NCI-H1930 (cell line): ENCODE results near the gene SERPINF2.
"Not testable (repeated sequence)": the region's sequence is repeated elsewhere in the genome, so short reads cannot be mapped to it uniquely, and the experiment has no call there.

ENCODE experiments used
- DNase-seq, 2 experiments: peaks; one replicate each; lab custom pipeline; 2025; lab: John Stamatoyannopoulos, UW

The SERPINF2 gene

DNA sequence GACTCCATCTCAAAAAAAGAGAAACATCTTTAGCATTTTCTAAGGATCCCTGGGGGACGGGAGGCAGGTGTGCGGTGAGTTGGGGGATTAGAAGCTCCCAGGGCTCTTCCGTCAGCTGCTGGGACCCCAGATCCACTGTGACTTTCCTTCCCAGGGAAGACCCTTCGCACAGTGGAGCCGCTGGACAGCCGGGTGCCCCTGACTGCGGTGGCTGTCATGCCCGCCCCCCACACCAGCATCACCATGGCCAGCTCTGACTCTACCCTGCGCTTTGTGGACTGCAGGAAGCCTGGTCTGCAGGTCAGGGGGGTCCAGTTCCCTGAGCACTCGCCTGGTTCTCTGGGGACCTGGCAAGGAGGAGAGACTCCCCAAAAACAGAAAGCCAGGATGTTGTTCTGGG is 7.3 kb upstream of the SERPINF2 start:
- no peak for DNase-seq

DNA sequence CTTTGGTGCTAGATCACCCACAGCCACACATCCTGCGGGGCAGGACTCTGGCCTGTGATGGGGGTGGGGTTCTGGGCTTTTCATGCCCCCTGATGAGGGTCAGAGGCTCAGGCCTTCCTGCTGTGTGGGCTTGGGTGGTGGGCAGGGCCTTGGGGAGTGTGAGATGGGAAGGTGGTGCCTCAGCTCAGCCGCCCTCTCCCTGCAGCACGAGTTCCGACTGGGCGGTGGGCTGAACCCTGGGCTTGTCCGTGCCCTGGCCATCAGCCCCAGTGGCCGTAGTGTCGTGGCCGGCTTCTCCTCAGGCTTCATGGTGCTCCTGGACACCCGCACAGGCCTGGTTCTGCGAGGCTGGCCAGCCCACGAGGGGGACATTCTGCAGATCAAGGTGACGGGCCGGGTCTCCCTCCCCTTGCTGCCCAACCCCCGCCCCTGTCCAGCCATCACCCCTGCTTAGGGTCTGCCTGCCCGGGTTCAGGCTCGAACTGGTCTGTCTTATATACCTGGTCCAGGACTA is 6.8 kb upstream of the SERPINF2 start:
- DNase-seq, result no peak

DNA sequence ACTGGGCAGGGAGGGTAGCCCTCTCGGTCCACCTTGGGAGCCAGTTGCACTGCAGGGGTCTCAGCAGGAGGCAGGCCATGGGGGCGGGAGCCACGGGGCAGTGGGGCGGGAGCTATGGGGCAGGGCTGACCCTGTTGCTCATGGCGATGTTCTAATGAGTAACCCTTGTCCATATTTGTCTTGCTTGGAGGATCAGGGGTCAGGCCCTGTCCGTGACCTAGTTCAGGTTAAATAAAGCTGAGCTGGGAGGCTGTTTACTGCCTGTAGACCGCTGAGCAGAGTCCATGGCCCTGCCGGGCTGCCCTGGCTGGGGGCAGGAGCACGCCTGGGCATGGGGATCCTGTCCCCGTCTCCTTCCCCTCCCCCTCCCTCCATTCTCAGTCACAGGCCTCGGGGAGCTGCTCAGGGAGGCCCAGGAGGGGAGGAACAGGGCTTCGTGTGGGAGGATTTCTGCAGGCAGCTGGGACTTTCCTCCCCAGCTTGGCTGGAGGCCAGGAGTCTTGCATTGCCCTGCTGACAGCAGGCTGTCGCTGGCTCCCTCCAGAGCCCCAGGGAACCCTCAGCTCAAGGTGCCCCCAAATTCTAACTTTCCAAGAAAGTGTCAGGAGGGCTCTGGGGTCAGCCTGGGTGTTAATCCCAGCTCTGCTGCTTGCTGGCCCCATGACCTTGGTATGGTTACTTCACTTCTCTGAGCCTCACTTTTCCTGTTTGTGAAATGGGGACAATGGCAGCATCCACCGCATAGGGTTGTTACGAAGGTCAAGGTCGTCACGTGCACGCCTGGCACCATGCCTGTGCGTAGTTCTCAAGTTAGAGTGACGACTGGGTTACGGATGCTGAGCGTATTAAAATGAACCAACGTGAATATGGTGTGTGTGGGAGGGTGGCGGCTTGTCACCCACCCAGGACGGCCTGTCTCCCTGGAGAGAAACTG is 6.1 kb upstream of the SERPINF2 start:
- no peak for DNase-seq

DNA sequence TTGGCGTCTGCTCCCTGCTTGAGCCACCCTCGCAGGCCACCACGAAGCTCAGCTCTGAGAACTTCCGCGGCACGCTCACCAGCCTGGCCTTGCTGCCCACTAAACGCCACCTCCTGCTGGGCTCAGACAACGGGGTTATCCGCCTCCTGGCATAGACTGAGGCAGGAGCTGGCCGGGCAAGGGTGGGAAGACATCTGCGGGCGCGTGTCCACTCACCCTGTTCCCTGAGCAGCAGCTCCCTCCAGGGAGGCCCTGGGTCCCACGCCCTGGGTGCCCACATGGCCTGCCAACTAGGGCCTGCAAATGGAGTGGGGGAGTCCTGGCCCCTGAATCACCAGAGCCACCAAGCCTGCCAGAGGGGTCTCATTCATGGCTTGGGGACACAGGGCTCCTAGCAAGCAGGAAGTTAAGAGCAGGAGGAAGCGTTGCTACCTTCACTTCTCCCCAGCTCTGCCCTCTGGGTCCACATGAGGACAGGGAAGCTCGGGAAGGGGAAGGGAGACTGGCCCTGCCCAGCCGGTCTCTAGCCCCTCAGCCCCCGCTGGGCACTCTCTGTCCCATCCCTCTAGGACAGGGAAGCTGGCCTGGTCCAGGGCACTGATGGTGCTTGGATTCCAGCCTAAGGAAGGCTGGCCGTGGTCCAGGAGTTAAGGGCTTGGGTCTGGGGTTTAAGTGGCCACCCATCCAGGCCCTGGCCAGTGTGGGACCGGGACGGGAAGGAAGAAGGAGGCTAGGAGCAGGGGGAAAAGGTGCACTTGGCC is 5.0 kb upstream of the SERPINF2 start:
- no peak for DNase-seq

DNA sequence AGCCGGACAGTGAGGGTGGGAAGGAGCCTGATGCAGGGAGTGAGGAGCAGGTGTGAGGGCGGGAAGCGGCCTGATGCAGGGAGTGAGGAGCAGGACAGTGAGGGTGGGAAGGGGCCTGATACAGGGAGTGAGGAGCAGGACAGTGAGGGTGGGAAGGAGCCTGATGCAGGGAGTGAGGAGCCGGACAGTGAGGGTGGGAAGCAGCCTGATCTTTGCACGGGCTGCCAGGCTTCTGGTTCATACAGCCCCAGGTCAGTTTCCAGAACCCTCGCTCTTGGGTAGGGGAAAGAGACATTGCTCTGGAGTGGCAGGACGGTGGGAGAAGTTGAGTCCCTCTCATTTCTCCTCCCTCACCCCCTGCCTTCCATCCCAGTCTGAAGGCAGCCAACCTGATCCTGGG is 772 bp upstream of the SERPINF2 start:
- DNase-seq, result not testable (repeated sequence)

DNA sequence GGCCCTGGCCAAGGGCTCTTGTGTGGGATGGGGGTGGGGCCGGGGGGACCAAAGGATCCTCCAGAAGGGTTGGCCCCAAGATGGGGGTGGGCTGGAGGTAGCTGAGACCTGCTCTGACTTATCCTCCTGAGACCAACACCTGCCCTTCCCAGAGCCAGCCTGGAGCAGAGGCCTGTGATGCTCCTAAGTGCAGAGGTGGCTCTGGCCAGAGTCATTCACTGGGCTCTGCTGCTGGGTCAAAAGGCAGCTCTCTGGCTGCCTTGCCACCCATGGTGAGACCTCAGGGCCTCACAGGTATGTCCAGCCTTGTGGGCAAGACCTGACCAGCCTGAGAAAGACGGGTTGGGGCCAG is 393 bp downstream of the SERPINF2 start:
- DNase-seq, result no peak

DNA sequence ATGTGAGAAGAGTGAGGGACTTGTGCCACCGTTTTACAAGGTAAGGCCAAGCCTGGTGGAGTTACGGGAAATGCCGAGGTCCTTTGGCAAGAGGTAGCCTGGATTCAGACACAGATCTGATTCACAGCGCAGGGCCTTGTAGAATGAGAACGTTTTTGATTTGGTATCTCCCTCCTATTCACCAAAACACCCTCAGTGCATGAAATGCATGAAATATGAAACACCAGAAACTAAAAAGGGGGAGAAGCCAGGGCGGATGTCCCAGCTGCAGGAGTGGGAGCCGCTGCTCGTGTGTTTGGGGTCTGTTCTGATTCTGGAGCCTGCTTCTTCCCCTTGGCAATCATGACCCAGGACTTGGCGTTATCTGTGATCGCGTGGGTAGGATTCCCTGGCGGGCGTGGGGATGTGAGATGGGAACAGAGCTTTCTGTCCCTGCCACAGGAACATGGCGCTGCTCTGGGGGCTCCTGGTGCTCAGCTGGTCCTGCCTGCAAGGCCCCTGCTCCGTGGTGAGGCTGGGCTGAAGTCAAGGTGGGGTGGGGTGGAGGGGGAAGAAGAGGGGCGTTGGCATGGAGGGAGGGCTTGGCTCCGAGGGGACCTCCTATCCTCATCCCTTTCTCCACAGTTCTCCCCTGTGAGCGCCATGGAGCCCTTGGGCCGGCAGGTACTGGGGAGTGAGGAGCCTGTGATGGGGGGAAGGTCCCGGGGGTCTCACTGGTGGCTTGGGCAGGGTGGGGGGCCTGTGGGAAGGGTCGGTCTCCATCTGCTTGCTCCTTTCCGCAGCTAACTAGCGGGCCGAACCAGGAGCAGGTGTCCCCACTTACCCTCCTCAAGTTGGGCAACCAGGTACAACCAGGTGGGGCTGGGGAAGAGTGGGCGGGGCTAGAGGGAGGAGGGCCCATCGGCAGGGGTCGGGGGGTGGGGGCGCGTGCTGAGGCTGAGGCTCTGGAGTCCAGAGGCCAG is 2.2 kb downstream of the SERPINF2 start:
- DNase-seq, result no peak

DNA sequence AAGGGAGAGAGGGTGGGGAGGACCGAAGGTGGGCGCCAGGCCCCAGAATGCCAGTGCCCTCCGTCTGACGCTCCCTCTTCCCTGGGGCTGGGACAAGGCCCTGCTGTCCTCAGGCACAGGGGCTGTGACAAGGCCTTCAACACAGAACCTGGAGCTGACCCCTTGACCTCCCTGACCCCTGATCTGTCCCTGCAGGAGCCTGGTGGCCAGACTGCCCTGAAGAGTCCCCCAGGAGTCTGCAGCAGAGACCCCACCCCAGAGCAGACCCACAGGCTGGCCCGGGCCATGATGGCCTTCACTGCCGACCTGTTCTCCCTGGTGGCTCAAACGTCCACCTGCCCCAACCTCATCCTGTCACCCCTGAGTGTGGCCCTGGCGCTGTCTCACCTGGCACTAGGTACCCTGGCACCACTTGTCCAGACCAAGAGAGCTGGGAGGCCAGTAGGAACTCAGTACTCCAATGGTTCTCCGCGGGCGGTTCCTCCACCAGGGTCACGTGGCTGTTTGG is 2.9 kb downstream of the SERPINF2 start:
- no peak for DNase-seq

DNA sequence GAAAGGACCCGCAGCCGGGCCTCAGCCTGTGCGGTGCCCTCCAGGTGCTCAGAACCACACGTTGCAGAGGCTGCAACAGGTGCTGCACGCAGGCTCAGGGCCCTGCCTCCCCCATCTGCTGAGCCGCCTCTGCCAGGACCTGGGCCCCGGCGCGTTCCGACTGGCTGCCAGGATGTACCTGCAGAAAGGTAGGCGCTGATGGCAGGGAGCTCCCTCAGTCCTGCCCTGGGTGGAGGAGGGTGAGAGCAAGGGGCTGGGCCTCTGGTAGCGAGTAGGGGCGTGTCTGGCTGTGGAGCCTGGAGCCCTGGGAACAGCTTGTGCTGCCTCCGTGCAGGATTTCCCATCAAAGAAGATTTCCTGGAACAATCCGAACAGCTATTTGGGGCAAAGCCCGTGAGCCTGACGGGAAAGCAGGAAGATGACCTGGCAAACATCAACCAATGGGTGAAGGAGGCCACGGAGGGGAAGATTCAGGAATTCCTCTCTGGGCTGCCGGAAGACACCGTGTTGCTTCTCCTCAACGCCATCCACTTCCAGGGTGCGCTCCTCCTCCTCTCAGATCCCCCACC is 4.4 kb downstream of the SERPINF2 start:
- no peak for DNase-seq

DNA sequence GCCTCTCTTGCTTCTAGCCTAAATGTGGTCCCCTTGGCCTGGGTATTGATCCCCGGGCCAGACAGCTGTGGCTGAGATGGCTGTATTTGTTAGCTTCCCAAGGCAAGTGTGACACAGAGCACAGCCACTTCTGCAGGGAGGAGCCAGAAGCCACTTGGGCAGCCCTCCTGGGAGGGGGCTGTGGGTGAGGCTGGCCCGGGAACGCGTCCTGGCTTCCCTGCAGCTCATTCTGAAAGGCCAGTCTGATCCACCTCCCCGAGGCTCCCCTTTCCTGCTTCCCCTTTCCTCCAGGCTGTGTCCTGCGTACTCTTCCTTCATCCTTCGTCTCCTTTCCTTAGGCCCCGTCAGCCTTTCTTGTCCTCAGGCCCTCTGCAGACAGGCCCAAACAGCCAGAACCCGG is 8.0 kb downstream of the SERPINF2 start:
- no peak for DNase-seq

DNA sequence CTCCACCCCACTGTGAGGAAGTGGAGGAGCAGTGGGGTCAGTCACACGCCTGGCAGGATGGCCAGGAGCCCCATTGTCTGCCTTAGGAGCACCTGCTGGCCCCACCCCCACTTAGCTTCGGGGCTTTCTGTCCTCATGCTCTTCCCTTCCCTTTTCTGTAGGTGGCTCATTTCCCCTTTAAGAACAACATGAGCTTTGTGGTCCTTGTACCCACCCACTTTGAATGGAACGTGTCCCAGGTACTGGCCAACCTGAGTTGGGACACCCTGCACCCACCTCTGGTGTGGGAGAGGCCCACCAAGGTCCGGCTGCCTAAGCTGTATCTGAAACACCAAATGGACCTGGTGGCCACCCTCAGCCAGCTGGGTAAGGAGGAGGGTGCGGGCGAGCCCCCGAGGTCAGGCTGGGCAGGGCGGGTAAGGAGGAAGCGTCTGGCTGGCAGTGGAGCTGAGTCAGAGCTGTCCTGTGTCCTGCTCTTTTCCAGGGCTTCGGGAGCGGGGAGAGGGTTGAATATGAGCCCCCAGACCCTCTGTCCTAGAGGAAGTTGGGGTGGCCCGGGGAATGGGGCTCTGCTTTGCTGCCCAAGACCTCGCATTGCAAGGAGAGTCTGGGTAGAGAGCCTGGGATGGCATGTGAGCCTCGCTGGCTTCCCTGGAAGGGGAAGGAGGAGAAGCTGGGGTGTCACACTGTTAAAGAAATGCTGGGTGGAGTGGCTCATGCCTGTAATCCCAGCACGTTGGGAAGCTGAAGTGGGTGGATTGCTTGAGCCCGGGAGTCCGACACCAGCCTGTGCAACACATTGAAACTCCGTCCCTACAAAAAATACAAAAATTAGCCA is 10.0 kb downstream of the SERPINF2 start:
- DNase-seq, result no peak

DNA sequence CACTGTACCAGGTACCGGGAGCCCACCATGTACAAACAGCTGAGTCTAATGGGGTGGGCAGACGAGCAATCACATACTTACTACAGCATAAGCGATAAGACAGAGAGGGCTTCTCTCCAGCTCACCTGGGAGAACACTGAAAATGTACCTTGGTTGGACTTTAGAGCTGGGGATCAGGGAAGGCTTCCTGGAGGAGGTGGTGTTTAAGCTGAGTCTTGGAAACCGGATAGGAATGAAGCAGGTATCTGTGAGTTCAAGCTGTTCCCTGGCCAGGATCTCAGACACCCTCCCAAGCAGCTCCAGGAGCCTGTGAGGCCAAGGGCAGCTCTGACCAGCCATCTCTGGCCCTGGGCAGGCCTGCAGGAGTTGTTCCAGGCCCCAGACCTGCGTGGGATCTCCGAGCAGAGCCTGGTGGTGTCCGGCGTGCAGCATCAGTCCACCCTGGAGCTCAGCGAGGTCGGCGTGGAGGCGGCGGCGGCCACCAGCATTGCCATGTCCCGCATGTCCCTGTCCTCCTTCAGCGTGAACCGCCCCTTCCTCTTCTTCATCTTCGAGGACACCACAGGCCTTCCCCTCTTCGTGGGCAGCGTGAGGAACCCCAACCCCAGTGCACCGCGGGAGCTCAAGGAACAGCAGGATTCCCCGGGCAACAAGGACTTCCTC is 11.2 kb downstream of the SERPINF2 start:
- no peak for DNase-seq

DNA sequence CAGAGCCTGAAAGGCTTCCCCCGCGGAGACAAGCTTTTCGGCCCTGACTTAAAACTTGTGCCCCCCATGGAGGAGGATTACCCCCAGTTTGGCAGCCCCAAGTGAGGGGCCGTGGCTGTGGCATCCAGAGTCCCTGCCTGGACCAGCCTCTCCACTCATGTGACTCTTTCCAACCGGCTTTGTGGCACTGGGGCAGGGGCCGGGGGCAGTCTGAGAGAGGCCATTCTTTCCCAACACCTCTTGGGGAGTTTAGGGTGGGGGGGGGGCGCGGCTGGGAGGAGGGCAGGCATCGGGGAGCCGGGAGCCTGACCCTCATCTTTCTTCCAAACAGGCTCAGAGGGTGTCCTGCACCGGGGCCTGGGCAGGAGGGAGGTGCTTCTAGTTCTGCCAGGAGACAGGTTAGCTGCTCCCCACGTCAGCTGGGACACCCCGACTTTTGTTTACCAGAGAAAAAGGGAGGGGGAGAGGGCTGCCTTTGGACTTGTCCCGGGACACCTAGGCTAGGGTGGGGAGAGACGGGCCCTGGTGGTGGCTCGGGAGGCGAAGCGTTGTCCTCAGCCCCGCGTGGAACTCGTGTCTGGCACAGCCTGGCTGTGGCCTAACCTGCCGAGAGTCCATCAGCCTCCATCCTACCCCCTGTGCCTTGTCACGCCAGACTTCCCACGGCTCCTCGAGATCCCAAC is 11.9 kb downstream of the SERPINF2 start:
- no peak for DNase-seq

DNA sequence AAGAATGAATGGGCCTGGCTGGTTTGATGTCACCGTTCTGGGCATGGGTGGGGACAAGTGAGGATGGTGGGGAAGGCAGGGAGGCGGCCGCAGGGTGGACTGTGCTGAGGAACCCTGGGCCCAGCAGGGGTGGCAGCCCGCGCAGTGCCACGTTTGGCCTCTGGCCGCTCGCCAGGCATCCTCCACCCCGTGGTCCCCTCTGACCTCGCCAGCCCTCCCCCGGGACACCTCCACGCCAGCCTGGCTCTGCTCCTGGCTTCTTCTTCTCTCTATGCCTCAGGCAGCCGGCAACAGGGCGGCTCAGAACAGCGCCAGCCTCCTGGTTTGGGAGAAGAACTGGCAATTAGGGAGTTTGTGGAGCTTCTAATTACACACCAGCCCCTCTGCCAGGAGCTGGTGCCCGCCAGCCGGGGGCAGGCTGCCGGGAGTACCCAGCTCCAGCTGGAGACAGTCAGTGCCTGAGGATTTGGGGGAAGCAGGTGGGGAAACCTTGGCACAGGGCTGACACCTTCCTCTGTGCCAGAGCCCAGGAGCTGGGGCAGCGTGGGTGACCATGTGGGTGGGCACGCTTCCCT is 12.7 kb downstream of the SERPINF2 start:
- no peak for DNase-seq

DNA sequence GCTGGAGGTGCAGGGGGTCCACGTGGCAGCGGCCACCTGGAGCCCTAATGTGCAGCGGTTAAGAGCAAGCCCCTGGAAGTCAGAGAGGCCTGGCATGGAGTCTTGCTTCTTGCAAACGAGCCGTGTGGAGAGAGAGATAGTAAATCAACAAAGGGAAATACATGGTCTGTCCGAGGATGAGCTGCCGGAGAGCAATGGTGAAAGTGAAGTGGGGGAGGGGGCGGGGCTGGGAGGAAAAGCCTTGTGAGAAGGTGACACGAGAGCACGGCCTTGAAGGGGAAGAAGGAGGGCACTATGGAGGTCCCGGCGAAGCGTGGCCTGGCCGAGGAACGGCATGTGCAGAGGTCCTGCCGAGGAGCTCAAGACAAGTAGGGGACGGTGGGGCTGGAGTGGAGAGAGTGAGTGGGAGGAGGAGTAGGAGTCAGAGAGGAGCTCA is 13.2 kb downstream of the SERPINF2 start:
- no peak for DNase-seq

DNA sequence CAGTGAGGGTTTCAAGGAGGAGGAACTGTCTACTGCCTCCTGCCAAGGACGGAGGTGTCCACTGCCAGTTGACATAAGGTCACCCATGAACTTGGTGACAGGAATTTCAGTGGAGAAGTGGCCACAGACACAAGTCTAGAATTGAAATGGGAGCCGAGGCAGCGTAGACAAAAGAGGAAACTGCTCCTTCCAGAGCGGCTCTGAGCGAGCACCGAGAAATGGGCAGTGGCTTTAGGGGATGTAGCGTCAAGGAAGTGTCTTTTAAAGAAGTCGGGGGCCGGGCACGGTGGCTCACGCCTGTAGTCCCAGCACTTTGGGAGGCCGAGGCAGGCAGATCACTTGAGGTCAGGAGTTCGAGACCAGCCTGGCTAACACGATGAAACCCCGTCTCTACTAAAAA is 16.1 kb downstream of the SERPINF2 start:
- DNase-seq, result no peak

DNA sequence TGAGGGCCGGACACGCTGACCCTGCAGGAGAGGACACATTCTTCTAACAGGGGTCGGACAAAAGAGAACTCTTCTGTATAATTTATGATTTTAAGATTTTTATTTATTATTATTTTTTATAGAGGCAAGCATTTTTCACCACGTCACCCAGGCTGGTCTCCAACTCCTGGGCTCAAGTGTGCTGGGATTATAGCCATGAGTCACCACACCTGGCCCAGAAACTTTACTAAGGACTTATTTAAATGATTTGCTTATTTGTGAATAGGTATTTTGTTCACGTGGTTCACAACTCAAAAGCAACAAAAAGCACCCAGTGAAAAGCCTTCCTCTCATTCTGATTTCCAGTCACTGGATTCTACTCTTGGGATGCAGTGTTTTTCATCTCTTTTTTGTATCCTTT is 16.9 kb downstream of the SERPINF2 start:
- DNase-seq, result no peak

DNA sequence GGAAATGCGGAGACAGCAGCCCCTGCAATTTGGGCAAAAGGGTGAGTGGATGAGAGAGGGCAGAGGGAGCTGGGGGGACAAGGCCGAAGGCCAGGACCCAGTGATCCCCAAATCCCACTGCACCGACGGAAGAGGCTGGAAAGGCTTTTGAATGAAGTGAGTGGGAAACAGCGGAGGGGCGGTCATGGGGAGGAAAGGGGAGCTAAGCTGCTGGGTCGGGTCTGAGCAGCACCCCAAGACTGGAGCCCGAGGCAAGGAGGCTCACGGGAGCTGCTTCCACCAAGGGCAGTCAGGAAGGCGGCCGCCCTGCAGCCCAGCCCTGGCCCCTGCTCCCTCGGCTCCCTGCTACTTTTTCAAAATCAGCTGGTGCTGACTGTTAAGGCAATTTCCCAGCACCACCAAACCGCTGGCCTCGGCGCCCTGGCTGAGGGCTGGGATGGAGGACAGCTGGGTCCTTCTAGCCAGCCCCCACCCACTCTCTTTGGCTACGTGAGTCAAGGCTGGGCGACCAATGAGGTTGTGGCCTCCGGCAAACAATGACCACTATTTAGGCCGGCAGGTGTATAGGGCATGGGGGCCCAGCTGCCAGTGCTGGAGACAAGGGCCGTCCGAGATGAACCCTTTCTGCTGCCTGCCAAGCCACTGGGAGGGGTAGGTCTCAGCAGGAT is 19.7 kb downstream of the SERPINF2 start:
- no peak for DNase-seq
